Spinal cord (tissue), 10 donors: ENCODE measurements around the gene RAB31. TPM values are rescaled to one million over a fixed set of nuclear protein-coding genes. Genes with fewer than 3 reads are reported as not detected.
"Not testable (repeated sequence)": the region's sequence is repeated elsewhere in the genome, so short reads cannot be mapped to it uniquely, and the experiment has no call there.

Source experiments
- DNase-seq, 6 donors: peaks; one replicate each; pipeline versions ENCODE4 v3.0.0 to v3.0.0-alpha.2; 2013 to 2015; ENCODE audit warnings: low spot score in 6 of 6, low read depth in 4 of 6
- H3K27ac ChIP-seq: one replicate; pipeline ENCODE4 v1.5.1; 2013; ENCODE audit warnings: low read depth, low read length, control low read depth
- H3K27me3 ChIP-seq: one replicate; pipeline ENCODE4 v1.6.1; 2013; ENCODE audit warnings: low read length; ENCODE audit not compliant: control insufficient read depth, insufficient read depth
- H3K36me3 ChIP-seq: one replicate; pipeline ENCODE4 v1.6.1; 2013; ENCODE audit warnings: low read length; ENCODE audit not compliant: control insufficient read depth, insufficient read depth
- H3K4me1 ChIP-seq: one replicate; pipeline ENCODE4 v1.6.1; 2013; ENCODE audit warnings: low read length; ENCODE audit not compliant: control insufficient read depth, insufficient read depth
- H3K4me3 ChIP-seq: one replicate; pipeline ENCODE4 v1.5.1; 2013; ENCODE audit warnings: low read depth, low read length, control low read depth
- H3K9me3 ChIP-seq: one replicate; pipeline ENCODE4 v1.6.1; 2013; ENCODE audit warnings: low read length; ENCODE audit not compliant: control insufficient read depth, insufficient read depth
- WGBS: methylation state at CpG from one replicate; pipeline ENCODE4 v1.1.5; 2013; ENCODE audit warnings: missing lambda C conversion rate; ENCODE audit not compliant: insufficient coverage; 5-methylcytosine and 5-hydroxymethylcytosine counted together
- polyA plus RNA-seq, 2 donors: library from polyadenylated mRNA; unstranded; fragments of 120-200 nt; gene quantifications; one replicate each; pipeline ENCODE4 v1.2.1, GENCODE V29; 2013; ENCODE audit not compliant: insufficient read length in 2 of 2
- total RNA-seq, 2 donors: library from RNA; depleted of rRNA in 1 of 2; stranded (reverse); fragments of 120-200 nt in 1 of 2; fragments of >200 nt in 1 of 2; gene quantifications; one replicate each; pipeline versions ENCODE4 v1.2.3 to v1.2.4, GENCODE V29; 2013 to 2014
- donor health status: healthy.

Gene RAB31
- total and polyA plus RNA-seq, 4 donors = 59.0 to 172 (median 95.9) TPM

- Histone ChIP-seq H3K9me3 (no peaks in the 10 kb centered on the region), H3K4me3 (no peak overlapping the region), H3K27me3 (no peaks in the 10 kb centered on the region), H3K27ac (no peak overlapping the region), H3K36me3 (no peaks in the 10 kb centered on the region), H3K4me1 (peaks cover 3% of the 10 kb centered on the region)
- no peak for DNase-seq
- no CpG with 5 or more reads among the region's 3 CpGs for WGBS
Measured at GRCh38 chr18:9850309-9850708, 142.2 kb downstream of the RAB31 start.

GRCh38 chr18:9851511-9851910, 143.4 kb downstream of the RAB31 start:
- Histone ChIP-seq H3K27me3 (no peaks in the 10 kb centered on the region), H3K4me3 (no peak overlapping the region), H3K4me1 (peaks cover 8% of the 10 kb centered on the region), H3K36me3 (no peaks in the 10 kb centered on the region), H3K9me3 (no peaks in the 10 kb centered on the region), H3K27ac (no peak overlapping the region)
- whole genome bisulfite sequencing = no CpG with 5 or more reads among the region's 2 CpGs
- DNase-seq = no peak

- WGBS = no CpG with 5 or more reads among the region's 5 CpGs
- DNase-seq = no peak
- peaks cover 8% of the 10 kb centered on the region for H3K4me1 ChIP-seq
Measured at GRCh38 chr18:9852266-9853081, 144.4 kb downstream of the RAB31 start.

GRCh38 chr18:9854801-9855676, 146.9 kb downstream of the RAB31 start:
- Histone ChIP-seq H3K9me3 (no peaks in the 10 kb centered on the region), H3K4me1 (peaks cover 4% of the 10 kb centered on the region), H3K27ac (no peak overlapping the region), H3K27me3 (no peaks in the 10 kb centered on the region), H3K4me3 (no peak overlapping the region), H3K36me3 (peaks cover 3% of the 10 kb centered on the region)
- DNase-seq = no peak
- 65% methylated on average over 7 of the region's 12 CpGs for WGBS

More at GRCh38 chr18:9852266-9853081, 144.4 kb downstream of the RAB31 start:
- no peak overlapping the region for H3K27ac ChIP-seq
- no peaks in the 10 kb centered on the region for H3K9me3 ChIP-seq
- H3K4me3 ChIP-seq = no peak overlapping the region
- no peaks in the 10 kb centered on the region for H3K27me3 ChIP-seq
- no peaks in the 10 kb centered on the region for H3K36me3 ChIP-seq

GRCh38 chr18:9855681-9856080, 147.6 kb downstream of the RAB31 start:
- no peaks in the 10 kb centered on the region for H3K9me3 ChIP-seq
- H3K27me3 ChIP-seq = no peaks in the 10 kb centered on the region
- WGBS = 24% methylated on average over 4 of the region's 9 CpGs
- no peak overlapping the region for H3K4me3 ChIP-seq
- peaks cover 3% of the 10 kb centered on the region for H3K36me3 ChIP-seq
- no peak overlapping the region for H3K27ac ChIP-seq
- DNase-seq = peak in 1 of 6 donors; percentile 51
- H3K4me1 ChIP-seq = peaks cover 4% of the 10 kb centered on the region

- no CpG with 5 or more reads among the region's 3 CpGs for WGBS
- H3K27ac ChIP-seq = no peak overlapping the region
Measured at GRCh38 chr18:9856092-9856491, 148.0 kb downstream of the RAB31 start.

GRCh38 chr18:9857479-9857998, 149.4 kb downstream of the RAB31 start:
- not testable (repeated sequence) for H3K9me3 ChIP-seq, H3K4me3 ChIP-seq, H3K27me3 ChIP-seq, H3K36me3 ChIP-seq, DNase-seq, H3K4me1 ChIP-seq, H3K27ac ChIP-seq
- no CpG with 5 or more reads among the region's 4 CpGs for WGBS

More at GRCh38 chr18:9856092-9856491, 148.0 kb downstream of the RAB31 start:
- H3K36me3 ChIP-seq = peaks cover 3% of the 10 kb centered on the region
- DNase-seq = no peak
- H3K9me3 ChIP-seq = no peaks in the 10 kb centered on the region
- H3K27me3 ChIP-seq = no peaks in the 10 kb centered on the region
- H3K4me3 ChIP-seq = no peak overlapping the region
- peaks cover 4% of the 10 kb centered on the region for H3K4me1 ChIP-seq

- Histone ChIP-seq H3K9me3 (no peaks in the 10 kb centered on the region), H3K36me3 (peaks cover 3% of the 10 kb centered on the region), H3K27ac (no peak overlapping the region), H3K4me1 (peaks cover 8% of the 10 kb centered on the region), H3K27me3 (no peaks in the 10 kb centered on the region), H3K4me3 (no peak overlapping the region)
- peak in 1 of 6 donors; percentile 57 for DNase-seq
- no CpG with 5 or more reads among the region's 5 CpGs for WGBS
Measured at GRCh38 chr18:9858642-9859041, 150.5 kb downstream of the RAB31 start.

GRCh38 chr18:9859232-9859631, 151.1 kb downstream of the RAB31 start:
- no peak overlapping the region for H3K27ac ChIP-seq
- WGBS = 90% methylated on average over 6 of the region's 7 CpGs

More at GRCh38 chr18:9859232-9859631, 151.1 kb downstream of the RAB31 start:
- Histone ChIP-seq H3K4me3 (no peak overlapping the region), H3K27me3 (no peaks in the 10 kb centered on the region), H3K4me1 (peaks cover 8% of the 10 kb centered on the region), H3K9me3 (no peaks in the 10 kb centered on the region), H3K36me3 (peaks cover 3% of the 10 kb centered on the region)
- DNase-seq = no peak
